K562 (cell line): ENCODE results near the gene RNF222. TPM values are rescaled to one million over a fixed set of nuclear protein-coding genes. Genes with fewer than 3 reads are reported as not detected.

ENCODE experiments used
- ASH1L ChIP-seq: fragments of 450-650 bp; IDR thresholded peaks from 2 replicates; pipeline ENCODE4 v1.6.1; 2018; ENCODE audit warnings: borderline replicate concordance, mild to moderate bottlenecking, low read depth; ENCODE audit not compliant: partially characterized antibody
- BACH1 ChIP-seq: fragments of 200-800 bp; sonication (Bioruptor generic); IDR thresholded peaks from 2 replicates; pipeline ENCODE4 v1.6.1; 2016; ENCODE audit warnings: missing genetic modification characterization, missing compliant biosample characterization
- CREB1 ChIP-seq, 2 experiments: sonication (generic) in 1 of 2; formaldehyde crosslinking in 1 of 2; IDR thresholded peaks; 2 replicates each; pipeline versions ENCODE4 v1.6.1 to v1.8.0; 2012 to 2022; ENCODE audit warnings: inconsistent platforms in 1 of 2, mild to moderate bottlenecking in 1 of 2, missing genetic modification reagents in 1 of 2, moderate library complexity in 1 of 2
- CREM ChIP-seq: IDR thresholded peaks from 2 replicates; pipeline ENCODE4 v1.6.1; 2014; ENCODE audit warnings: antibody characterized with exemption, low read depth
- FOSL1 ChIP-seq: fragments of 200-800 bp; sonication (Bioruptor generic); conservative IDR thresholded peaks from 2 replicates; pipeline ENCODE4 v1.6.1; 2016; ENCODE audit warnings: missing genetic modification characterization, missing compliant biosample characterization
- HBP1 ChIP-seq: fragments of 450-650 bp; formaldehyde crosslinking; IDR thresholded peaks from 2 replicates; pipeline ENCODE4 v1.4.0; 2022; ENCODE audit warnings: missing genetic modification characterization
- KLF16 ChIP-seq: IDR thresholded peaks from 2 replicates; pipeline ENCODE4 v1.6.1; 2016; ENCODE audit warnings: antibody characterized with exemption
- MTA2 ChIP-seq: fragments of 450-650 bp; IDR thresholded peaks from 2 replicates; pipeline ENCODE4 v1.6.1; 2016; ENCODE audit warnings: low read depth
- MYC ChIP-seq, 2 experiments: fragments of 250-450 bp in 1 of 2; sonication (Bioruptor Pico) in 1 of 2; IDR thresholded peaks; 2 replicates each; pipeline versions ENCODE4 v1.5.1 to v1.6.1; 2012 to 2021; ENCODE audit warnings: low read depth in 2 of 2, borderline replicate concordance in 1 of 2, improper control_type of control experiment in 1 of 2, low read length in 1 of 2, mild to moderate bottlenecking in 1 of 2, moderate library complexity in 1 of 2
- MYNN ChIP-seq, 2 experiments: sonication (generic); formaldehyde crosslinking in 1 of 2; IDR thresholded peaks; 2 replicates each; pipeline versions ENCODE4 v1.5.0 to v1.6.1; 2016 to 2020; ENCODE audit warnings: antibody characterized with exemption in 1 of 2, missing genetic modification reagents in 1 of 2
- NFE2L1 ChIP-seq: fragments of 450-650 bp; IDR thresholded peaks from 2 replicates; pipeline ENCODE4 v1.6.1; 2016; ENCODE audit warnings: missing genetic modification characterization, low read depth, mild to moderate bottlenecking, missing compliant biosample characterization, moderate library complexity, borderline replicate concordance
- NR0B1 ChIP-seq: fragments of 450-650 bp; IDR thresholded peaks from one replicate; pipeline ENCODE4 v1.6.1; 2018; ENCODE audit warnings: mild to moderate bottlenecking, moderate library complexity; ENCODE audit not compliant: partially characterized antibody
- PKNOX1 ChIP-seq: fragments of 450-650 bp; IDR thresholded peaks from 2 replicates; pipeline ENCODE4 v1.6.1; 2016
- RBM14 ChIP-seq: fragments of 200-400 bp; formaldehyde crosslinking; IDR thresholded peaks from 2 replicates; pipeline ENCODE4 v1.6.1; 2018; ENCODE audit warnings: low read depth, mild to moderate bottlenecking, low read length, moderate library complexity, borderline replicate concordance; ENCODE audit not compliant: insufficient read depth
- ZEB2 ChIP-seq: fragments of 450-650 bp; IDR thresholded peaks from 2 replicates; pipeline ENCODE4 v1.6.1; 2016
- ZFP30 ChIP-seq: fragments of 250-450 bp; sonication (Bioruptor Pico); IDR thresholded peaks from 2 replicates; pipeline ENCODE4 v1.8.0; 2022; ENCODE audit warnings: moderate library complexity, mild to moderate bottlenecking, inconsistent platforms, borderline replicate concordance
- ZMIZ1 ChIP-seq, 2 experiments: fragments of 150-350 bp in 1 of 2; IDR thresholded peaks; 2 replicates each; pipeline ENCODE4 v1.6.1; 2012 to 2016; ENCODE audit warnings: low read depth in 2 of 2, low read length in 2 of 2, mild to moderate bottlenecking in 1 of 2, moderate library complexity in 1 of 2
- ZNF121 ChIP-seq: sonication (generic); formaldehyde crosslinking; conservative IDR thresholded peaks from 2 replicates; pipeline ENCODE4 v1.8.0; 2022; ENCODE audit warnings: missing genetic modification reagents
- ZNF3 ChIP-seq: fragments of 250-450 bp; sonication (Bioruptor Pico); IDR thresholded peaks from 2 replicates; pipeline ENCODE4 v1.5.0; 2021; ENCODE audit warnings: mild to moderate bottlenecking, moderate library complexity
- polyA plus RNA-seq, 8 experiments: library from polyadenylated mRNA; depleted of rRNA in 4 of 8; stranded (reverse) in 5 of 8; unstranded in 3 of 8; fragments of >200 nt; fragmentation: Nextera tagmentation in 2 of 8; fragmentation: Illumina TruSeq in 1 of 8; extraction: Ambion mirVana in 2 of 8; extraction: Trizol in 1 of 8; gene quantifications; 2 replicates each; pipeline versions ENCODE4 v1.2.1 to v1.2.3, GENCODE V29; 2011 to 2014; ENCODE audit warnings: inconsistent platforms in 1 of 8, missing spikeins in 1 of 8
- total RNA-seq, 7 experiments: library from RNA; depleted of rRNA in 6 of 7; stranded (reverse); fragments of >200 nt in 6 of 7; fragmentation: Illumina TruSeq in 2 of 7; extraction: Trizol in 2 of 7; gene quantifications; 2 replicates each; pipeline versions ENCODE4 v1.2.1 to v1.2.3, GENCODE V29; 2011 to 2021; ENCODE audit warnings: low replicate concordance in 1 of 7

RNF222 gene
- total and polyA plus RNA-seq, 9 of the 15 experiments (the other 6 are each of a cell fraction or from before 2014, with no cell fraction given): not detected

GRCh38 chr17:8383143-8383822 lies 14.3 kb downstream of the RNF222 start, which contains the start of gene RPL26 (continued):
- peak; percentile 31; the same call in 1 of the 2 replicates for TF ChIP-seq MYNN (IDR thresholded peaks at IDR 0.05)
- TF ChIP-seq MYNN (CRISPR knock-in tag; IDR thresholded peaks at IDR 0.05): no peak
- no peak for TF ChIP-seq MTA2
- no peak for TF ChIP-seq ZNF3
- 0 out of 4 replicates have a peak, but pooled peaks of 1 of the 2 experiments have one; percentile 7 for TF ChIP-seq ZMIZ1 (IDR thresholded peaks at IDR 0.05; ENCODE audit: low read depth in 2 of 2, low read length in 2 of 2)
- TF ChIP-seq RBM14: no peak
- TF ChIP-seq ZNF121 (CRISPR knock-in tag): no peak
- no peak for TF ChIP-seq BACH1 (tag)
- TF ChIP-seq HBP1: no peak
- TF ChIP-seq NFE2L1 (tag): no peak
- peak; percentile 63 for TF ChIP-seq CREM
- TF ChIP-seq PKNOX1: no peak
- TF ChIP-seq NR0B1: no peak
- TF ChIP-seq ZEB2: peak; percentile 56
- no peak for TF ChIP-seq ZFP30
- TF ChIP-seq MYC (IDR thresholded peaks at IDR 0.05; ENCODE audit: low read depth, low read length): peak; percentile 92; the same call in 1 of the 2 replicates
- TF ChIP-seq MYC (CRISPR knock-in tag; IDR thresholded peaks at IDR 0.05; ENCODE audit: borderline replicate concordance, low read depth): no peak
- TF ChIP-seq KLF16: 0 out of 2 replicates have a peak, but pooled peaks have one; percentile 17
- 0 out of 2 replicates have a peak, but pooled peaks have one; percentile 22 for TF ChIP-seq CREB1 (IDR thresholded peaks at IDR 0.05)
- TF ChIP-seq CREB1 (CRISPR knock-in tag; IDR thresholded peaks at IDR 0.05): no peak
- peak; percentile 53 for TF ChIP-seq ASH1L
- TF ChIP-seq FOSL1 (tag): 0 out of 2 replicates have a peak, but pooled peaks have one; percentile 32
